NCI-H345 (cell line): ENCODE results near the gene ASPG.
"Not testable (repeated sequence)": the region's sequence is repeated elsewhere in the genome, so short reads cannot be mapped to it uniquely, and the experiment has no call there.

ENCODE experiments used
- DNase-seq: peaks from one replicate; lab custom pipeline; 2025; lab: John Stamatoyannopoulos, UW

Gene ASPG

GRCh38 chr14:104147346-104148125 lies 62.0 kb downstream of the ASPG start:
- DNase-seq, result no peak

GRCh38 chr14:104148433-104149277 lies 63.2 kb downstream of the ASPG start:
- no peak for DNase-seq

- DNase-seq, result no peak
Observed at GRCh38 chr14:104149278-104149595, 63.7 kb downstream of the ASPG start.

- DNase-seq, result no peak
Observed at GRCh38 chr14:104149617-104150135, 64.2 kb downstream of the ASPG start.

GRCh38 chr14:104150136-104151025 lies 64.9 kb downstream of the ASPG start:
- peak; percentile 18 for DNase-seq

GRCh38 chr14:104151026-104151381 lies 65.5 kb downstream of the ASPG start:
- no peak for DNase-seq

- DNase-seq, result no peak
Observed at GRCh38 chr14:104151566-104152245, 66.2 kb downstream of the ASPG start.

GRCh38 chr14:104152246-104152575 lies 66.7 kb downstream of the ASPG start:
- DNase-seq, result no peak

GRCh38 chr14:104152686-104153393 lies 67.3 kb downstream of the ASPG start:
- DNase-seq, result no peak

- not testable (repeated sequence) for DNase-seq
Observed at GRCh38 chr14:104153394-104153755, 67.9 kb downstream of the ASPG start.

- DNase-seq, result no peak
Observed at GRCh38 chr14:104154246-104154645, 68.7 kb downstream of the ASPG start.

GRCh38 chr14:104155513-104155912 lies 70.0 kb downstream of the ASPG start:
- no peak for DNase-seq

- DNase-seq, result no peak
Observed at GRCh38 chr14:104156142-104156541, 70.6 kb downstream of the ASPG start.

- DNase-seq, result no peak
Observed at GRCh38 chr14:104157016-104157928, 71.8 kb downstream of the ASPG start.

- DNase-seq, result no peak
Observed at GRCh38 chr14:104158827-104159798, 73.6 kb downstream of the ASPG start.

GRCh38 chr14:104159990-104160389 lies 74.5 kb downstream of the ASPG start:
- DNase-seq, result no peak

GRCh38 chr14:104161602-104162367 lies 76.3 kb downstream of the ASPG start:
- DNase-seq, result peak; percentile 52

GRCh38 chr14:104162495-104162894 lies 77.0 kb downstream of the ASPG start:
- no peak for DNase-seq
